NCI-H524 (cell line): Measurements from ENCODE around the gene CPSF6.
"Not testable (repeated sequence)": the region's sequence is repeated elsewhere in the genome, so short reads cannot be mapped to it uniquely, and the experiment has no call there.

Experiments
- DNase-seq, 2 experiments: peaks; one replicate each; lab custom pipeline; 2025; lab: John Stamatoyannopoulos, UW

The CPSF6 gene

GRCh38 chr12:69258655-69259054 lies 19.3 kb downstream of the CPSF6 start:
- no peak for DNase-seq

- no peak for DNase-seq
These were observed 23.1 kb downstream of the CPSF6 start for GRCh38 chr12:69262264-69262974.

- DNase-seq, result no peak
These were observed 25.8 kb downstream of the CPSF6 start for GRCh38 chr12:69265205-69265604.

- not testable (repeated sequence) for DNase-seq
These were observed 26.3 kb downstream of the CPSF6 start for GRCh38 chr12:69265633-69266032.

GRCh38 chr12:69266036-69266635 lies 26.8 kb downstream of the CPSF6 start:
- DNase-seq, result no peak

- no peak for DNase-seq
These were observed 30.4 kb downstream of the CPSF6 start for GRCh38 chr12:69269736-69270135.

- DNase-seq, result no peak
These were observed 33.1 kb downstream of the CPSF6 start for GRCh38 chr12:69272511-69272910.

- DNase-seq, result no peak
These were observed 35.5 kb downstream of the CPSF6 start for GRCh38 chr12:69274861-69275260.

GRCh38 chr12:69275471-69275891 lies 36.1 kb downstream of the CPSF6 start:
- DNase-seq, result no peak

- no peak for DNase-seq
These were observed 39.7 kb downstream of the CPSF6 start for GRCh38 chr12:69278814-69279782.

- peak; percentile 30 to 61 for DNase-seq
These were observed 44.8 kb downstream of the CPSF6 start for GRCh38 chr12:69284131-69284530.

- DNase-seq, result no peak
These were observed 48.2 kb downstream of the CPSF6 start for GRCh38 chr12:69287556-69287955.

- DNase-seq, result peak; percentile 69 to 86
These were observed 51.3 kb downstream of the CPSF6 start for GRCh38 chr12:69290545-69291277.

- no peak for DNase-seq
These were observed 51.9 kb downstream of the CPSF6 start for GRCh38 chr12:69291278-69291593.

- DNase-seq, result no peak
These were observed 58.8 kb downstream of the CPSF6 start for GRCh38 chr12:69298133-69298532.

- no peak for DNase-seq
These were observed 59.6 kb downstream of the CPSF6 start for GRCh38 chr12:69298947-69299346.

- DNase-seq, result no peak
These were observed 64.9 kb downstream of the CPSF6 start for GRCh38 chr12:69304284-69304683.

GRCh38 chr12:69309461-69309860 lies 70.1 kb downstream of the CPSF6 start:
- no peak for DNase-seq

- no peak for DNase-seq
These were observed 73.8 kb downstream of the CPSF6 start for GRCh38 chr12:69313209-69313608.

- not testable (repeated sequence) for DNase-seq
These were observed 77.4 kb downstream of the CPSF6 start for GRCh38 chr12:69316784-69317183.

GRCh38 chr12:69317233-69317632 lies 77.9 kb downstream of the CPSF6 start:
- not testable (repeated sequence) for DNase-seq

- no peak for DNase-seq
These were observed 78.9 kb downstream of the CPSF6 start for GRCh38 chr12:69318225-69318624.
